Gastroesophageal sphincter (tissue), 4 donors: Measurements from ENCODE around the gene PAM. TPM values are rescaled to one million over a fixed set of nuclear protein-coding genes. Genes with fewer than 3 reads are reported as not detected.

ENCODE experiments used
- ATAC-seq: fragments of 150-250 bp; one replicate; pipeline ENCODE4 v1.9.1; 2016; ENCODE audit warnings: mild to moderate bottlenecking, moderate library complexity
- H3K27ac ChIP-seq, 4 donors: fragments of 200-600 bp; sonication (generic) in 3 of 4; 1 replicate in 3 of 4; 2 replicates in 1 of 4; pipeline ENCODE4 v1.5.1; 2016 to 2019
- H3K27me3 ChIP-seq: fragments of 200-600 bp; sonication (generic); one replicate; pipeline ENCODE4 v1.5.1; 2019
- H3K36me3 ChIP-seq, 2 donors: fragments of 200-600 bp; sonication (generic); one replicate each; pipeline ENCODE4 v1.5.1; 2019; ENCODE audit warnings: control low read depth in 1 of 2
- H3K4me1 ChIP-seq, 3 donors: fragments of 200-600 bp; sonication (generic); 1 replicate in 2 of 3; 2 replicates in 1 of 3; pipeline ENCODE4 v1.5.1; 2016 to 2019; ENCODE audit warnings: control low read depth in 2 of 3
- H3K4me3 ChIP-seq, 2 donors: fragments of 200-600 bp; sonication (generic); one replicate each; pipeline ENCODE4 v1.5.1; 2019; ENCODE audit warnings: mild to moderate bottlenecking in 1 of 2, moderate library complexity in 1 of 2
- H3K9me3 ChIP-seq, 3 donors: fragments of 200-600 bp; sonication (generic); one replicate each; pipeline ENCODE4 v1.5.1; 2017 to 2019; ENCODE audit warnings: control low read depth in 2 of 3
- EP300 ChIP-seq: sonication (generic); formaldehyde crosslinking; IDR thresholded peaks from one replicate; pipeline ENCODE4 v1.6.1; 2017; ENCODE audit warnings: antibody characterized with exemption, mild to moderate bottlenecking
- POLR2A ChIP-seq, 2 donors: fragments of 450-650 bp; IDR thresholded peaks; one replicate each; pipeline ENCODE4 v1.6.1; 2017; ENCODE audit warnings: antibody characterized with exemption in 2 of 2, mild to moderate bottlenecking in 2 of 2, moderate library complexity in 1 of 2
- POLR2AphosphoS5 ChIP-seq: sonication (generic); formaldehyde crosslinking; IDR thresholded peaks from one replicate; pipeline ENCODE4 v1.6.1; 2017; ENCODE audit warnings: antibody characterized with exemption
- WGBS, 2 donors: methylation state at CpG; one replicate each; pipeline ENCODE4 v1.1.5; 2018; ENCODE audit warnings: low coverage in 1 of 2; 5-methylcytosine and 5-hydroxymethylcytosine counted together
- total RNA-seq, 4 donors: library from RNA; depleted of rRNA; stranded (reverse); fragments of >200 nt; gene quantifications; one replicate each; pipeline ENCODE4 v1.1.0, GENCODE V29; 2016
- TF ChIP-seq, protein P1 (sequence below), 4 experiments: fragments of 200-600 bp in 2 of 4; fragments of 450-650 bp in 2 of 4; sonication (generic) in 1 of 4; IDR thresholded peaks; one replicate each; pipeline ENCODE4 v1.5.1; 2017 to 2019; ENCODE audit warnings: antibody characterized with exemption in 4 of 4, mild to moderate bottlenecking in 2 of 4, moderate library complexity in 2 of 4

PAM gene
- total RNA-seq, 4 donors from 2014 or later, result 247 to 404 (median 311) TPM

DNA sequence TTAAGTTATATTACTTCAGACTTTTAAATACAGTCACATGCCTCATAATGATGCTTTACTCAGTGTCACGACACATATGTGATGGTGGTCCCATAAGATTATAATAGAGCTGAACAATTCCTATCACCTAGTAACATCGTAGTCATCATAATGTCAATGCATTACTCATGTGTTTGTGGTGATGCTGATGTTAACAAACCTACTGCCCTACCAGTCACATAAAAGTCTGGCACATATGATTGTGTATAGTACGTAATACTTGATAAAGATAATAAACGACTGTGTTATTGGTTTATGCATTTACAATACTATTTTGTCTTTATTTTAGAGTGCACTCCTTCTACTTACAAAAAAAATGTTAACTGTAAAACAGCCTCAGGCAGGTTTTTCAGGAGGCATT lies 103.7 kb downstream of the PAM start:
- H3K27ac ChIP-seq, result peak overlapping the region in 3 of 4 donors; percentile 79 to 93 (median 80)
- no peak for ATAC-seq

DNA sequence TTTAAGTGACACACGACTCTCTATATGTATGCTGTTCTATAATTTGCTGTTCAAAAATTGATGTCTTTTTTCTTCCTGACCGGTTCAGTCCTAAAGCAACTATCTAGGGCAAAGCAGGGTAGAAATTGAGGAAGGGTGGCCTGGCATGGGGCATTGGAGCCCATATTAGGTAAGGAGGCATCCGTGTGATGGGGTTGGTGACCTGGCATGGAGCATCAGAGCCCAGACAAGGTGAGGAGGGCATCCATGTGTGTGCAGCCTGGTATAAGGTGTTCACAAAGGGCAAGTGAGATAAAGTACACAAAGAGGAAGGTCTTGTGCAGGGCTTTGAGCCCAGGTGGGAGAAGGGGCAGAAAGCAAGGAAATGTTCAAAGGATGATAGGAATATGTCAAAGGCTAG lies 104.9 kb downstream of the PAM start:
- WGBS, 2 donors, result 84 to 87% methylated on average over 2 of the region's 3 CpGs
- Histone ChIP-seq H3K27ac (peak overlapping the region in 3 of 4 donors; percentile 37 to 80 (median 53)), H3K27me3 (no peaks in the 10 kb centered on the region), H3K4me1 (peaks cover 0 to 45% (median 3%) of the 10 kb centered on the region in 3 donors), H3K36me3 (no peaks in the 10 kb centered on the region), H3K9me3 (no peaks in the 10 kb centered on the region), H3K4me3 (no peak overlapping the region)
- TF ChIP-seq EP300 (no peak), POLR2A (IDR thresholded peaks at IDR 0.05) (no peak), POLR2AphosphoS5 (no peak)
- TF ChIP-seq, protein P1, sequence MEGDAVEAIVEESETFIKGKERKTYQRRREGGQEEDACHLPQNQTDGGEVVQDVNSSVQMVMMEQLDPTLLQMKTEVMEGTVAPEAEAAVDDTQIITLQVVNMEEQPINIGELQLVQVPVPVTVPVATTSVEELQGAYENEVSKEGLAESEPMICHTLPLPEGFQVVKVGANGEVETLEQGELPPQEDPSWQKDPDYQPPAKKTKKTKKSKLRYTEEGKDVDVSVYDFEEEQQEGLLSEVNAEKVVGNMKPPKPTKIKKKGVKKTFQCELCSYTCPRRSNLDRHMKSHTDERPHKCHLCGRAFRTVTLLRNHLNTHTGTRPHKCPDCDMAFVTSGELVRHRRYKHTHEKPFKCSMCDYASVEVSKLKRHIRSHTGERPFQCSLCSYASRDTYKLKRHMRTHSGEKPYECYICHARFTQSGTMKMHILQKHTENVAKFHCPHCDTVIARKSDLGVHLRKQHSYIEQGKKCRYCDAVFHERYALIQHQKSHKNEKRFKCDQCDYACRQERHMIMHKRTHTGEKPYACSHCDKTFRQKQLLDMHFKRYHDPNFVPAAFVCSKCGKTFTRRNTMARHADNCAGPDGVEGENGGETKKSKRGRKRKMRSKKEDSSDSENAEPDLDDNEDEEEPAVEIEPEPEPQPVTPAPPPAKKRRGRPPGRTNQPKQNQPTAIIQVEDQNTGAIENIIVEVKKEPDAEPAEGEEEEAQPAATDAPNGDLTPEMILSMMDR (IDR thresholded peaks at IDR 0.05), result no peak
- no peak for ATAC-seq

More for the DNA sequence above, 103.7 kb downstream of the PAM start:
- H3K27me3 ChIP-seq, result no peaks in the 10 kb centered on the region
- H3K4me1 ChIP-seq, result peaks cover 0 to 38% (median 0%) of the 10 kb centered on the region in 3 donors
- WGBS, 2 donors, result 62 to 82% methylated on average over 4 of the region's 4 CpGs
- no peak overlapping the region for H3K4me3 ChIP-seq
- no peaks in the 10 kb centered on the region for H3K36me3 ChIP-seq
- no peaks in the 10 kb centered on the region for H3K9me3 ChIP-seq
- TF ChIP-seq EP300 (no peak), POLR2AphosphoS5 (no peak), POLR2A (IDR thresholded peaks at IDR 0.05) (no peak)
- TF ChIP-seq, protein P1 (IDR thresholded peaks at IDR 0.05), result no peak

- H3K9me3 ChIP-seq, result no peaks in the 10 kb centered on the region
- peak overlapping the region in 2 of 4 donors; percentile 46 for H3K27ac ChIP-seq
- H3K27me3 ChIP-seq, result no peaks in the 10 kb centered on the region
- H3K4me3 ChIP-seq, result no peak overlapping the region
- H3K36me3 ChIP-seq, result no peaks in the 10 kb centered on the region
- H3K4me1 ChIP-seq, result peaks cover 3 to 46% (median 5%) of the 10 kb centered on the region in 3 donors
- no peak for TF ChIP-seq POLR2AphosphoS5
- no peak for TF ChIP-seq POLR2A (IDR thresholded peaks at IDR 0.05)
- TF ChIP-seq, protein P1 (IDR thresholded peaks at IDR 0.05), result no peak
- no peak for TF ChIP-seq EP300
- no peak for ATAC-seq
Measured at GRCh38 chr5:102863058-102863457, 108.0 kb downstream of the PAM start.

DNA sequence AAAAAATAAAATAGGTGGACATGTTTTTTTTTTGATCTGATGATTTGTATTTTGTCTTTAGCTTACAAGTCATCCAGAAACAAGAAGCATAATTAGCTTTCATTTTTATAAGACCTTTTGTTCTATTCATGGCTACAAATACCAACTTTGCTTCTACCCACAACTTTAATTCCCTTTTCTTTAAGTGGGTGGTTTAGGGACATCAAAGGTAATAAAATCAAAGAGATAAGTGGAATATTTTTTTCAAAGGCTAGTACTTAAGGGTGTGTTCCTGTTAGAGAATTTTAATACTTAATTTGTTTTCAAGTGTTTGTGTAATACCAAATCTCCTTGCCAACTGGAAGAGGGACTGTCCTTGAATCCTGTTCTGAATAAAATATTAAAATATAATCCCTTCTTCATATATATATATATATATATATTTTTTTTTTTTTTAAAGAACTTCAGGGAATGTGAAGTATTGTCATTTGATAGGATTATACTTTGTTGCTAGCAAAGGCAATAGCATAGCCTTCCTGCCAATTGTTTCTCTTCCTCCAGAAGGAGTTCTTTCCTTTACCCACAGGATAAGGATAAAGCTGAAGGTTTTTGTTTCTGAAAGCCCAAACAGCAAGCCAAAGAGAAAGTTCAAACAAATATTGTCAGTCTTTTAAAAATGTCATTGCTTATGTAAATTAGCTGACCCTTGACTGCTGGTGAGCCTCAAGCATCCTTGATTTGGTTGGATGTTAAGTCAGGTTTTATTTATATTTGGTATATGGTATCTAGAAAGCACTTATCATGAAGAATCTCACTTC lies 108.9 kb downstream of the PAM start:
- TF ChIP-seq POLR2A (IDR thresholded peaks at IDR 0.05) (no peak), EP300 (no peak), POLR2AphosphoS5 (no peak)
- TF ChIP-seq, protein P1 (IDR thresholded peaks at IDR 0.05), result no peak
- Histone ChIP-seq H3K9me3 (no peaks in the 10 kb centered on the region), H3K36me3 (no peaks in the 10 kb centered on the region), H3K27me3 (no peaks in the 10 kb centered on the region), H3K4me1 (peaks cover 5 to 55% (median 7%) of the 10 kb centered on the region in 3 donors), H3K27ac (peak overlapping the region in 3 of 4 donors; percentile 70 to 96 (median 95)), H3K4me3 (no peak overlapping the region)
- no peak for ATAC-seq

GRCh38 chr5:102865171-102865509 lies 110.0 kb downstream of the PAM start:
- H3K4me3 ChIP-seq, result peak overlapping the region; percentile 64 to 74
- ATAC-seq, result no peak
- peaks cover 5 to 58% (median 7%) of the 10 kb centered on the region in 3 donors for H3K4me1 ChIP-seq
- H3K9me3 ChIP-seq, result no peaks in the 10 kb centered on the region
- TF ChIP-seq POLR2A (IDR thresholded peaks at IDR 0.05) (no peak), EP300 (no peak), POLR2AphosphoS5 (no peak)
- TF ChIP-seq, protein P1 (IDR thresholded peaks at IDR 0.05), result no peak
- WGBS, 2 donors, result 7 to 12% methylated on average over 3 of the region's 3 CpGs
- H3K27me3 ChIP-seq, result no peaks in the 10 kb centered on the region
- no peaks in the 10 kb centered on the region for H3K36me3 ChIP-seq
- peak overlapping the region; percentile 70 to 96 (median 94) for H3K27ac ChIP-seq
